ENCODE measurements around the gene CDK19. TPM values are rescaled to one million over a fixed set of nuclear protein-coding genes. Genes with fewer than 3 reads are reported as not detected.

CDK19 gene
- total RNA-seq, 6 donors from 2014 or later: 5.2 to 20.4 (median 12.4) TPM

- H3K9me3 ChIP-seq: no peaks in the 10 kb centered on the region
- H3K4me1 ChIP-seq: no peaks in the 10 kb centered on the region
- TF ChIP-seq CTCF (IDR thresholded peaks at IDR 0.05): no peak
- TF ChIP-seq POLR2AphosphoS5 (IDR thresholded peaks at IDR 0.05): no peak
- TF ChIP-seq EP300 (IDR thresholded peaks at IDR 0.05): no peak
- no peak for TF ChIP-seq POLR2A (IDR thresholded peaks at IDR 0.05)
- no peaks in the 10 kb centered on the region for H3K27me3 ChIP-seq
- H3K27ac ChIP-seq: no peak overlapping the region
- no peaks in the 10 kb centered on the region for H3K36me3 ChIP-seq
- DNase-seq: no peak
- ATAC-seq (ENCODE audit: low FRiP score in 2 of 2): no peak
- no peak overlapping the region for H3K4me3 ChIP-seq
Measured at GRCh38 chr6:110776413-110776812, 38.9 kb downstream of the CDK19 start.

- no peak overlapping the region for H3K27ac ChIP-seq
- ATAC-seq (ENCODE audit: low FRiP score in 2 of 2) (no peak), DNase-seq (no peak)
- no peaks in the 10 kb centered on the region for H3K9me3 ChIP-seq
- WGBS, 2 donors: 92 to 95% methylated on average over 2 of the region's 2 CpGs
- no peak for TF ChIP-seq POLR2A (IDR thresholded peaks at IDR 0.05)
- no peak for TF ChIP-seq CTCF (IDR thresholded peaks at IDR 0.05)
- TF ChIP-seq EP300 (IDR thresholded peaks at IDR 0.05): no peak
- TF ChIP-seq POLR2AphosphoS5 (IDR thresholded peaks at IDR 0.05): no peak
- no peaks in the 10 kb centered on the region for H3K27me3 ChIP-seq
- H3K4me1 ChIP-seq: no peaks in the 10 kb centered on the region
- H3K36me3 ChIP-seq: no peaks in the 10 kb centered on the region
- no peak overlapping the region for H3K4me3 ChIP-seq
Measured at GRCh38 chr6:110769923-110770322, 45.3 kb downstream of the CDK19 start.

GRCh38 chr6:110768057-110768456 lies 47.2 kb downstream of the CDK19 start:
- TF ChIP-seq CTCF (IDR thresholded peaks at IDR 0.05) (no peak), EP300 (IDR thresholded peaks at IDR 0.05) (no peak), POLR2A (IDR thresholded peaks at IDR 0.05) (no peak), POLR2AphosphoS5 (IDR thresholded peaks at IDR 0.05) (no peak)
- ATAC-seq (ENCODE audit: low FRiP score in 2 of 2) (no peak), DNase-seq (no peak)

GRCh38 chr6:110761371-110761770 lies 53.9 kb downstream of the CDK19 start:
- no peak for DNase-seq
- 63 to 71% methylated on average over 3 of the region's 3 CpGs for WGBS, 2 donors

More at GRCh38 chr6:110768057-110768456, 47.2 kb downstream of the CDK19 start:
- H3K27ac ChIP-seq: no peak overlapping the region
- H3K9me3 ChIP-seq: no peaks in the 10 kb centered on the region
- no peaks in the 10 kb centered on the region for H3K36me3 ChIP-seq
- WGBS, 2 donors: 71 to 91% methylated on average over 1 of the region's 1 CpG
- no peaks in the 10 kb centered on the region for H3K4me1 ChIP-seq
- no peak overlapping the region for H3K4me3 ChIP-seq
- no peaks in the 10 kb centered on the region for H3K27me3 ChIP-seq

More at GRCh38 chr6:110761371-110761770, 53.9 kb downstream of the CDK19 start:
- Histone ChIP-seq H3K27me3 (no peaks in the 10 kb centered on the region), H3K36me3 (no peaks in the 10 kb centered on the region), H3K27ac (no peak overlapping the region), H3K9me3 (no peaks in the 10 kb centered on the region), H3K4me3 (no peak overlapping the region), H3K4me1 (peaks cover 0 to 6% (median 0%) of the 10 kb centered on the region in 4 donors)
- no peak for TF ChIP-seq POLR2A (IDR thresholded peaks at IDR 0.05)
- no peak for TF ChIP-seq CTCF (IDR thresholded peaks at IDR 0.05)
- no peak for TF ChIP-seq POLR2AphosphoS5 (IDR thresholded peaks at IDR 0.05)
- TF ChIP-seq EP300 (IDR thresholded peaks at IDR 0.05): no peak
- no peak for ATAC-seq (ENCODE audit: low FRiP score in 2 of 2)

All from upper lobe of left lung (tissue), 6 donors.